DOHH2 (cell line): Measurements from ENCODE around the gene C4orf51.

Experiments used
- H3F3A ChIP-seq: fragments of 200-600 bp; sonication (generic), shearing (Covaris generic); 2 replicates; pipeline ENCODE4 v1.6.0; 2016; ENCODE audit warnings: antibody characterized with exemption, mild to moderate bottlenecking; ENCODE audit not compliant: control insufficient read depth, insufficient read depth
- H3K27ac ChIP-seq: fragments of 200-600 bp; sonication (generic); 2 replicates; pipeline ENCODE4 v1.5.1; 2014; ENCODE audit warnings: low read depth, mild to moderate bottlenecking, low read length, moderate library complexity
- H3K27me3 ChIP-seq: fragments of 200-600 bp; sonication (generic); 2 replicates; pipeline ENCODE4 v1.6.1; 2014; ENCODE audit warnings: mild to moderate bottlenecking, low read length, mixed read lengths; ENCODE audit not compliant: control insufficient read depth
- H3K36me3 ChIP-seq: fragments of 200-600 bp; sonication (generic); 2 replicates; pipeline ENCODE4 v1.6.1; 2014; ENCODE audit warnings: mild to moderate bottlenecking, low read length, moderate library complexity, mixed read lengths; ENCODE audit not compliant: control insufficient read depth
- H3K4me1 ChIP-seq: fragments of 200-600 bp; sonication (generic); 2 replicates; pipeline ENCODE4 v1.6.1; 2014; ENCODE audit warnings: mild to moderate bottlenecking, low read length, mixed read lengths; ENCODE audit not compliant: control insufficient read depth
- H3K4me2 ChIP-seq: fragments of 200-600 bp; sonication (generic); 2 replicates; pipeline ENCODE4 v1.6.0; 2014; ENCODE audit warnings: mild to moderate bottlenecking, low read length, moderate library complexity
- H3K4me3 ChIP-seq: fragments of 200-600 bp; sonication (generic); 2 replicates; pipeline ENCODE4 v1.5.1; 2014; ENCODE audit warnings: mild to moderate bottlenecking, low read length, mixed read lengths
- H3K79me2 ChIP-seq: fragments of 200-600 bp; sonication (generic); 2 replicates; pipeline ENCODE4 v1.6.1; 2014; ENCODE audit warnings: mild to moderate bottlenecking, low read length, mixed read lengths; ENCODE audit not compliant: control insufficient read depth
- H3K9me2 ChIP-seq: fragments of 200-600 bp; sonication (generic); replicated peaks from 2 replicates; pipeline ENCODE4 v1.6.1; 2014; ENCODE audit warnings: mild to moderate bottlenecking, low read length, mixed read lengths; ENCODE audit not compliant: control insufficient read depth
- H3K9me3 ChIP-seq: fragments of 200-600 bp; sonication (generic); 2 replicates; pipeline ENCODE4 v1.6.1; 2014; ENCODE audit warnings: antibody characterized with exemption, low read length, mixed read lengths; ENCODE audit not compliant: control insufficient read depth, insufficient read depth
- H4K20me1 ChIP-seq: fragments of 200-600 bp; sonication (generic); 2 replicates; pipeline ENCODE4 v1.6.0; 2014; ENCODE audit warnings: low read depth, mild to moderate bottlenecking, antibody characterized with exemption, low read length, moderate library complexity; ENCODE audit not compliant: control insufficient read depth, insufficient read depth
- CTCF ChIP-seq: fragments of 200-600 bp; sonication (generic); IDR thresholded peaks from one replicate; pipeline ENCODE4 v1.5.1; 2014; ENCODE audit warnings: antibody characterized with exemption, mild to moderate bottlenecking, low read depth, low read length; ENCODE audit not compliant: poor library complexity, severe bottlenecking
- EZH2phosphoT487 ChIP-seq: fragments of 200-600 bp; sonication (generic); IDR thresholded peaks from 2 replicates; pipeline ENCODE4 v1.6.1; 2017; ENCODE audit warnings: borderline replicate concordance, mild to moderate bottlenecking, antibody characterized with exemption, low read length, moderate library complexity, mixed read lengths

Gene C4orf51

GRCh38 chr4:145779319-145779801 is 99.4 kb downstream of the C4orf51 start:
- Histone ChIP-seq H3K36me3 (peaks cover 40% of the 10 kb centered on the region), H3K27ac (no peak overlapping the region), H3K4me2 (no peak overlapping the region)

GRCh38 chr4:145781351-145781750 is 101.4 kb downstream of the C4orf51 start:
- H3K36me3 ChIP-seq = peaks cover 23% of the 10 kb centered on the region

More at GRCh38 chr4:145779319-145779801, 99.4 kb downstream of the C4orf51 start:
- Histone ChIP-seq H3F3A (no peaks in the 10 kb centered on the region), H3K27me3 (no peaks in the 10 kb centered on the region), H3K4me3 (no peak overlapping the region), H4K20me1 (no peaks in the 10 kb centered on the region), H3K79me2 (no peaks in the 10 kb centered on the region), H3K9me3 (no peaks in the 10 kb centered on the region), H3K4me1 (no peaks in the 10 kb centered on the region), H3K9me2 (no peaks in the 10 kb centered on the region)
- TF ChIP-seq CTCF (no peak), EZH2phosphoT487 (no peak)

More at GRCh38 chr4:145781351-145781750, 101.4 kb downstream of the C4orf51 start:
- Histone ChIP-seq H3K27me3 (no peaks in the 10 kb centered on the region), H3K9me3 (no peaks in the 10 kb centered on the region), H3K4me2 (no peak overlapping the region), H3K4me1 (no peaks in the 10 kb centered on the region), H3F3A (no peaks in the 10 kb centered on the region), H3K4me3 (no peak overlapping the region), H3K9me2 (no peaks in the 10 kb centered on the region), H3K27ac (no peak overlapping the region), H4K20me1 (no peaks in the 10 kb centered on the region), H3K79me2 (no peaks in the 10 kb centered on the region)
- TF ChIP-seq EZH2phosphoT487 (no peak), CTCF (no peak)
